ENCODE results near the gene SLC23A1. TPM values are rescaled to one million over a fixed set of nuclear protein-coding genes. Genes with fewer than 3 reads are reported as not detected.

The SLC23A1 gene
- total RNA-seq, 1 experiment from 2014 or later: not detected

DNA sequence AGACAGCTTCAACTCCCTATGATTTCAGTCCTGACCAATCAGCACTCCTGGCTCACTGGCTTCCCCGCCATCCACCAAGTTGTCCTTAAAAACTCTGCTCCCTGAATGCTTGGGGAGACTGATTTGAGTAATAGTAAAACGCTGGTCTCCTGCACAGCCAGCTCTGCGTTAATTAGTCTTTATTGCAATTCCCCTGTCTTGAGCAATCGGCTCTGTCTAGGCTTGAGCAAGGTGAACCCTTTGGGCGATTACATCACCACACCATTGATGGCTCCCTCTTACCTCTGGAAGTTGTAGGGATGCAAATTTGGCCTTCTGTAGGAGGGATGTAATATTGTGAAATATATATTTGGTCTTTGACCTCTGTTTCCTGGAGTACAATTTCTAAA is 2.9 kb upstream of the SLC23A1 start:
- POLR2A ChIA-PET (ENCODE audit: low non-redundant PET): no interaction called here
- H3K27me3 ChIP-seq (replicated peaks; ENCODE audit: insufficient read depth, low read depth, low read length, poor library complexity): no peaks in the 10 kb centered on the region
- no peaks in the 10 kb centered on the region for H3K9me3 ChIP-seq (ENCODE audit: low read depth, low read length, poor library complexity, severe bottlenecking)
- H3K4me1 ChIP-seq (ENCODE audit: insufficient read depth, low read length, poor library complexity, severe bottlenecking): peaks cover 13% of the 10 kb centered on the region
- CTCF ChIA-PET: no interaction called here
- no peak for DNase-seq (ENCODE audit: low spot score)
- intact Hi-C loops (cut with micrococcal nuclease; ENCODE audit: unreplicated experiment): no loop called here
- H3K4me3 ChIP-seq (ENCODE audit: low read depth, low read length, poor library complexity, severe bottlenecking): no peak overlapping the region
- H3K27ac ChIP-seq (ENCODE audit: low read depth, low read length, poor library complexity, severe bottlenecking): no peak overlapping the region
- BruUV-seq (replicated peaks): no TSS peak
- no peak for TF ChIP-seq CTCF (conservative IDR thresholded peaks at IDR 0.05; ENCODE audit: low read depth, low read length)
- no peaks in the 10 kb centered on the region for H3K36me3 ChIP-seq (ENCODE audit: insufficient read depth, low read length, poor library complexity, severe bottlenecking)

GRCh38 chr5:139385061-139386049 is 2.3 kb upstream of the SLC23A1 start:
- TF ChIP-seq EZH2 (IDR thresholded peaks at IDR 0.05; ENCODE audit: borderline replicate concordance, low read depth, low read length, poor library complexity, severe bottlenecking) (no peak), CTCF (conservative IDR thresholded peaks at IDR 0.05; ENCODE audit: low read depth, low read length) (no peak)
- no peak for DNase-seq (ENCODE audit: low spot score)
- H3K4me1 ChIP-seq (ENCODE audit: insufficient read depth, low read length, poor library complexity, severe bottlenecking): peaks cover 13% of the 10 kb centered on the region
- no peaks in the 10 kb centered on the region for H3K27me3 ChIP-seq (replicated peaks; ENCODE audit: insufficient read depth, low read depth, low read length, poor library complexity)
- H3K36me3 ChIP-seq (ENCODE audit: insufficient read depth, low read length, poor library complexity, severe bottlenecking): no peaks in the 10 kb centered on the region
- no TSS peak for BruUV-seq (replicated peaks)
- intact Hi-C loops (cut with micrococcal nuclease; ENCODE audit: unreplicated experiment): no loop called here
- no peak overlapping the region for H3K4me3 ChIP-seq (ENCODE audit: low read depth, low read length, poor library complexity, severe bottlenecking)
- ChIA-PET CTCF (no interaction called here), POLR2A (ENCODE audit: low non-redundant PET) (no interaction called here)
- H3K9me3 ChIP-seq (ENCODE audit: low read depth, low read length, poor library complexity, severe bottlenecking): no peaks in the 10 kb centered on the region
- no peak overlapping the region for H3K27ac ChIP-seq (ENCODE audit: low read depth, low read length, poor library complexity, severe bottlenecking)

GRCh38 chr5:139384591-139385051 is 1.5 kb upstream of the SLC23A1 start:
- ChIA-PET POLR2A (ENCODE audit: low non-redundant PET) (no interaction called here), CTCF (no interaction called here)
- no peak for TF ChIP-seq CTCF (conservative IDR thresholded peaks at IDR 0.05; ENCODE audit: low read depth, low read length)
- no peak for TF ChIP-seq EZH2 (IDR thresholded peaks at IDR 0.05; ENCODE audit: borderline replicate concordance, low read depth, low read length, poor library complexity, severe bottlenecking)
- Histone ChIP-seq H3K9me3 (ENCODE audit: low read depth, low read length, poor library complexity, severe bottlenecking) (no peaks in the 10 kb centered on the region), H3K27me3 (replicated peaks; ENCODE audit: insufficient read depth, low read depth, low read length, poor library complexity) (no peaks in the 10 kb centered on the region), H3K27ac (ENCODE audit: low read depth, low read length, poor library complexity, severe bottlenecking) (no peak overlapping the region), H3K36me3 (ENCODE audit: insufficient read depth, low read length, poor library complexity, severe bottlenecking) (no peaks in the 10 kb centered on the region), H3K4me3 (ENCODE audit: low read depth, low read length, poor library complexity, severe bottlenecking) (no peak overlapping the region), H3K4me1 (ENCODE audit: insufficient read depth, low read length, poor library complexity, severe bottlenecking) (peaks cover 13% of the 10 kb centered on the region)
- intact Hi-C loops (cut with micrococcal nuclease; ENCODE audit: unreplicated experiment): no loop called here
- DNase-seq (ENCODE audit: low spot score): no peak
- BruUV-seq (replicated peaks): no TSS peak

All from A673 (cell line).